Stimulated activated CD8-positive, alpha-beta memory T cell treated with anti-CD3 and anti-CD28 coated beads, Interleukin-4, amount 100 ng/mL, for 48 hours (primary cell): ENCODE measurements around the gene SLC8A2.
"Not testable (repeated sequence)": the region's sequence is repeated elsewhere in the genome, so short reads cannot be mapped to it uniquely, and the experiment has no call there.

Experiments used
- DNase-seq: peaks from one replicate; pipeline ENCODE4 v3.0.0-alpha.2; 2020

SLC8A2 gene

DNA sequence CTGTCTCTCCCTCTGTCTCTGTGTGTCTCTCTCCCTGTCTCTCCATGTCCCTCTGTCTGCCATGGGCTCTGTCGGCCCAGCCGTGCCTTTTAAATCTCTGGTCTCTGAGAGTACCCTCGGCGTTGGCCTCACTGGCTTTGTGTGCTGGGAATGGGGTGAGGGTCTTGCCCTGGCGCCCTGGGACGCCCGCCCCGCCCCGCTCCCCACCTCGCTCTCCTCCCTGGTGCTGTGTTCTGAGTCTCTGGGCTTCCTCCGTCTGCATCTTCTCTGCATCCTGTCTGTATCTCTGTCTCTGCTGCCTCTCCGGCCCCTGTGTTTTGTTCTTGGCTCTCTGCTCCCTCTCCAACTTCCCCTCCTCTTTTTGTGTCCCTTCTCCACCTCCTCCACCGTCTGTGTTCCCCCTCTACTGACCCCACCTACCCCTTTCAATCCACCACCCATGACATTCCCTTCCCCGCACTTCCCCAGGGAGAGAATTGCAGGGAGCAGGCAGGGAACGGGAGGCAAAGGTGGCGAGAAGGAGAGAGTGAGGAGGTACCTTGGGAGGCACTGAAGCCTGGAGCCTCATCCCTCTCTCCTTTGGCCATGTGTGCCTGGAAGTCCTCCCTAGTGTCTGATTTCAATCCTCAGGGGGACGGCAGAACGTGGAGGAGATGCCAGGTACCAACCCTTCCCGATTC, 48.4 kb downstream of the SLC8A2 start:
- no peak for DNase-seq

DNA sequence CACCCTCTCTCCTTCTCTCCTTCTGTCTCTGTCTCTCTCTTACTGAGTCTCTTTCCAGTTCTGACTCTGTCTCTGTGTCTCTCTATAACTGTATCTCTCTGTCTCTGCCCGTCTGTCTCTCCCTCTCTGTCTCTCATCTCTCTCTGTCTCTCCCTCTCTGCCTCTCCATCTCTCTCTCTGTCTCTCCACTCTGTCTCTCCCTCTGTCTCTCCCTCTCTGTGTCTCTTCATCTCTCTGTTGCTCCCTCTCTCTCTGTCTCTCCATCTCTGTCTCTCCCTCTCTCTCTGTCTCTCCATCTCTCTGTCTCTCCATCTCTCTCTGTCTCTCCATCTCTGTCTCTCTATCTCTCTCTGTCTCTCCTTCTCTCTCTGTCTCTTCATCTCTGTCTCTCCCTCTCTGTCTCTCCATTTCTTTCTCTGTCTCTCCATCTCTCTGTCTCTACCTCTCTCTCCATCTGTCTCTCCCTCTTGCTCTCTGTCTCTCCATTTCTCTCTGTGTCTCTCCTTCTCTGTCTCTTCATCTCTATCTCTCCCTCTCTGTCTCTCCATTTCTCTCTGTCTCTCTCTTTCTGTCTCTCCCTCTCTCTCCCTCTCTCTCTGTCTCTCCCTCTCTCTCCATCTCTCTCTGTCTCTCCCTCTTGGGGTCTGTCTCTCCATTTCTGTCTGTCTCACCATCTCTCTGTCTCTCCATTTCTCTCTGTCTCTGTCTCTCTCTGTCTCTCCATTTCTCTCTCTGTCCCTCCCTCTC, 49.1 kb downstream of the SLC8A2 start:
- no peak for DNase-seq

- DNase-seq, result no peak
Observed at GRCh38 chr19:47421844-47422395, 49.8 kb downstream of the SLC8A2 start.

DNA sequence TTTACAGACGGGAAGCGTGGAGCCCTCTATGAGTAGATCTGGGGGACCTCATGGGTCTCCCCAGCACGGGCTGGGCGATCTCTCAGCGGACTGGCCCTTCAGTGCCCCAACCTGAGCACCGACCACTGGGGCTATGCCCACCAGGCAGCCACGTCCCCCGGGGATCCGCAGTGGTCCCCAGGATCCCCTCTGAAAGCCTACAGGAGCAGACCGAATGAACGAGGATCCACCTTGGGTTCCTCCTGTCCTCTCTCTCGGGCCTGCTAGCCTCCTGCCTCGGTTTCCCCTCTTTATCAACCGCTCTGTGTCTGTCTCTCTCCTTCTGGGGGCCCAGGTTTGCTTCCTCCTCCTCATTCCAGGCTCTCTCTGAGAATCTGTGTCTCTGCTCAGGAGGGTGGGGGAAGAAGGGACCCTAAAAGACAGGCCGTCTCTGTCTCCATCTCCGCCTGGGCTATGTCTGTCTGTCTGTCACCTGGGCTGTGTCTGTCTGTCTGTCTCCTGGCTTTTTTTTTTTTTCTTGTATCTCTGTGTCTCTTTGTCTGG, 50.4 kb downstream of the SLC8A2 start:
- DNase-seq, result no peak

GRCh38 chr19:47419789-47420188, 51.9 kb downstream of the SLC8A2 start:
- DNase-seq, result no peak

- no peak for DNase-seq
Observed at GRCh38 chr19:47419030-47419783, 52.5 kb downstream of the SLC8A2 start, which contains the start of gene MEIS3. Gene MEIS3 (minus strand): TSS chr19:47419527. CDS start chr19:47419081, 446 bp downstream.

- no peak for DNase-seq
Observed at GRCh38 chr19:47418692-47419029, 53.0 kb downstream of the SLC8A2 start.

- no peak for DNase-seq
Observed at GRCh38 chr19:47417746-47418691, 53.7 kb downstream of the SLC8A2 start.

DNA sequence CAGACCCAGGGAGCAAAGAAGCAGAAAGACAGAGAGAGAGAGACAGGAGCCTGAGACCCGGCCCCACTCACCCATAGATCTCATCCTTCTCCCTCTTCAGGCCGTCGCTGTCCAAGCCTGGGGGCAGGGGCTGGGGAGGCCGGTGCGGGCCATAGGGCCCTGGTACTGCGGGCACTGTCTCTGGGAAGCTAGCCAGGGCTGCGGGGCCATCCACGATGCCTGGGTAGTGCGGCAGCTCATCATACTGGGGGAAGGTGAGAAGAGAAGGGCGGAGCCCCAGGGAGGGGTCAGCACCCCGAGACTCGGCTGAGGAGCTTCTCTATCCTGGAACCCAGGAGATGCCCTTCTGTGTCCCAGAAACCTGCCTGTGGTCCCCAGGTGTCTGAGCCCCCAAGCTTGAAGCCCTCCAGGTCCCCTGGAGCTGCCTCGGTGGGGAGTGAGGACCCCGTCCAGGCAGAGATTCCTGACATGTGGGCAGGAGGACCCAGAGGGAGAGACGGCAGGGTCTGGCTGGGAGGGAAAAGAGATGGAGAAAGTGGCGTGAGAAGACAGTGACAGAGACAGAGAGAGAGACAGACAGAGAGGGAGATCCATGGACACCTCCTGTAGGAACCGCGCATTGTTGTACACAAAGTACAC, 54.5 kb downstream of the SLC8A2 start:
- no peak for DNase-seq

- DNase-seq, result no peak
Observed at GRCh38 chr19:47416643-47416985, 55.1 kb downstream of the SLC8A2 start.

DNA sequence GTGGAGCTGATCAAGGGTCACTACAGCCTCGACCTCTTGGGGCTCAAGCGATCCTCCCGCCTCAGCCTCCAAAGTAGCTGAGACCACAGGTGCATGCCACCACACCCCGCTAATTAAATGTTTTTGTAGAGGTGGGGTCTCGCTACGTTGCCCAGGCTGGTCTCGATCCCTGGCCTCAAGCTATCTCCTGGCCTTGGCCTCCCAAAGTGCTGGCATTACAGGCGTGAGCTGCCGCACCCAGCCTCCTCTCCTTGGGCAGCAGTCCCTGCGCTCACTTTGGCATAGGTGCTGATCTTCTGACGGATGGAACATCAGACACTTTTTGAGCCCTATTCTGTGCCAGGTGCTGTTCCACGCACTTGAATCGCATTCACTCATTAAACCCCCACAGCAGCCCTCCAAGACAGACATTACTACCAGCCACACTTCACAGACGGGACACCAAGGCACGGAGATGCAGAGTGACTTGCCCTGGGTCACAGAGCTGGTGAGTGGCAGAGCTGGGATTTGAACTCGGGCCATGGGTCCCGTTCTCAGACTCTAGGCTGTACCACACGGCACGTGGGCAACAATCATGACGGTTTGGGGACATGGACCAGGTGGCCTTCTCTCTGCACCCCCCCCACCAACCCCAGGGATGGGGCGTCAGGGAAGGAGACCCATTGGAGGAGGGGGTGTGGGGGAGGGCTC, 55.6 kb downstream of the SLC8A2 start:
- no peak for DNase-seq

- no peak for DNase-seq
Observed at GRCh38 chr19:47414469-47414868, 57.2 kb downstream of the SLC8A2 start.

- DNase-seq, result no peak
Observed at GRCh38 chr19:47413941-47414340, 57.8 kb downstream of the SLC8A2 start.

DNA sequence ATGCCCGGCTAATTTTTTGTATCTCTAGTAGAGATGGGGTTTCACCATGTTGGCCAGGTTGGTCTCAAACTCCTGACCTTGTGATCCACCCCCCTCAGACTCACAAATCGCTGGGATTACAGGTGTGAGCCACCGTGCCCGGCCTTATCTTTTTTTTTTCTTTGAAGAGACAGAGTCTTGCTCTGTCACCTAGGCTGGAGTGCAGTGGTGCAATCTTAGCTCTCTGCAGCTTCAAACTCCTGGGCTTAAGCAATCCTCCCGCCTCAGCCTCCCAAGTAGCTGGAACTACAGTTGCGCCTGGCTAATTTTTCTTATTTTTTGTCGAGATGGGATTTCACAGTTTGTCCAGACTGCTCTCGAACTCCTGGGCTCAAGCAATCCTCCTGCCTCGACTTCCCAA, 60.0 kb downstream of the SLC8A2 start:
- not testable (repeated sequence) for DNase-seq

DNA sequence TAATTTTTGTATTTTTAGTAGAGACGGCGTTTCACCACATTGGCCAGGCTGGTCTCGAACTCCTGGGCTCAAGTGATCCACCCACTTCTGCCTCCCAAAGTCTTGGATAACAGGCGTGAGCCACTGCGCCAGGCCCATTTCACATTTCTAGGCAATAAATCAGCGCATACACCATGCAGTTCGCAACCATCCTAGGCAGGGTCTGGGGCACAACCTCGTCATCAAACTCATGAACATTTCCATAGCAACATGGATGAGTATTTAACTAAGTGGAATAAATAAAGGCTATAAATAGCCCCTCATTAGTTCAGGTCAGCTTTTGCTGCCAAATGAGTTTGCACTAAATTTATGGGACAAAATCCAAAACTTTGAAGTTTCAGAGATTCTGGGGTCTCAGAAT, 60.6 kb downstream of the SLC8A2 start:
- DNase-seq, result no peak

DNA sequence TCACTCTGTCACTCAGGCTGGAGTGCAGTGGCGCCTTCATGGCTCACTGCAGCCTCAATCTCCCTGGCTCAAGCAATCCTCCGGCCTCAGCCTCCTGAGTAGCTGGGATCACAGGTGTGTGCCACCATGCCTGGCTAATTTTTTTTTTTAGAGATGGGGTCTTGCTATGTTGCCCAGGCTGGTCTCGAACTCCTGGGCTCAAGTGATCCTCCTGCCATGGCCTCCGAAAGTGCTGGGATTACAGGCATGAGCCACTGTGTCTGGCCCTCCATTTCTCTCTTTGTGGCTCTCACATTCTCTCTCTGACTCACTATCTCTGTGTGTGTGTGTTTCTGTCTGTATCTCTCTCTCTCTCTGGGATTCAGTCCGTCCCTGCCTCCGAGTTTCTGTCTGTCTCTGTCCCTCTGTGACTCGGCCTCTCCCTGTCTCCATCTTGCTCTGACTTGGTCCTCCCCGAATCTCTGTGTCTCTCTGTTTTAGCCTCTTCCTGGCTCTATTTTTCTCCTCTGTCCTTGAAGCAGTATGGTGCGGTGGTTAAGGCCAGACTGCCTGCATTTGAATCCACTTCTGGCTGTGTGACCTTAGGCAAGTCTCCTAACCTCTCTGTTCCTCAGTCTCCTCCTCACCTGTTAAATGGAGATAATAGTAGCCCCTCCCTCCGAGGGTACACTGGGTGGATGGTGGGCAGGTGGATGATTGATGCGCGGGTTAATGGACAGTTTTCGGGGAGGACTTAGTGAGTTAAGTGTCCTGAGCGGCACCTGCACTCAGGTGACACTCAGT, 63.3 kb downstream of the SLC8A2 start:
- no peak for DNase-seq

DNA sequence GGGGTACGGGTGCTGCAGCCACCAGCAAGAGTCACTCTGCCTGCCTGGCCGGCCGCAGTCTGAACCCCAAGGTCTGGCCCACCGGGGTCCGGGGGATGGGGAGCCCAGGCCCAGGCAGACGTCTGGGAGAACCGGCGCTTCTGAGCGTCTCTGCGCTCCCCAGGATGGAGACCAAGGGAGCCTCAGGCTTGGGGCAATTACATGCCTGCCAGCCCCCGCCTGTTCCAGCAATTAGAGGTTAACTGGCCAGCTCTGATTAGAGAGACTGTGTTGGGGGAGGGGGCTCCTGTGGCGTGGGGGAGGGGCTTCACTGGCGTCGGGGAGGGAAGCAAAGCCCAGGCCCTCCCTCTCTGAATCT, 64.3 kb downstream of the SLC8A2 start:
- DNase-seq, result no peak

DNA sequence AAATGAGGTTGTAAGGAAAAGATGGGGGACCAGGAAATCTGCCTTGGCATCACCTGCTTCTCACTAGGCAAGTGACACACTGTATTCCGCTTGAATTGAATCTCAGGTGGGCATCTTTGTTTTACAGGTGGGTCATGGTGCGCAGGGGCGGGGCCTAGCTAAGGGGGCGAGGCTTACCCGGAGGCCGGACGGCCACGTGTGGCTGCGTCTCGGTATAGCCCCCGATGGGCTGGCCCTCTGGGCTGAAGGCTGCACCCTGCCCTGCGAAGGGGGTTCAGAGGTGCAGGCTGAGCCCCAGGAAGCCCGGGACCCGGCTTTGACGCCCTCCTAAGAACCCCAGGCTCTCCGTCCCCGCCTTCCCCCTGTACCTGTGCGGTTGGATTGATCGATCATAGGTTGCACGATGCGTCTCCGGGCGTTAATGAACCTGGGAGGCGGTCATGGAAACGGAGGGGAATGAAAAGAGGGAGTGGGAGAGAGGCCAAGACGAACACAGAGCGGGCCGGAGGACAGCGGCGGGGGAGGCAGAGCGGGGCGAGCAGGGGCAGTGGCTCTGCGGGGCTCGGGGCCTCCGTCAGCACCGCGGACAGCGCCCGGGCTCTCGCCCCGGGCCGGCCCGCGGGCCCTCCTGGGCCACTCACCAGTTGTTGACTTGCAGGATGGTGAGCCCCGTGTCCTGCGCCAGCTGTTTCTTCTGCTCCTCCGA, 64.8 kb downstream of the SLC8A2 start:
- DNase-seq, result no peak

DNA sequence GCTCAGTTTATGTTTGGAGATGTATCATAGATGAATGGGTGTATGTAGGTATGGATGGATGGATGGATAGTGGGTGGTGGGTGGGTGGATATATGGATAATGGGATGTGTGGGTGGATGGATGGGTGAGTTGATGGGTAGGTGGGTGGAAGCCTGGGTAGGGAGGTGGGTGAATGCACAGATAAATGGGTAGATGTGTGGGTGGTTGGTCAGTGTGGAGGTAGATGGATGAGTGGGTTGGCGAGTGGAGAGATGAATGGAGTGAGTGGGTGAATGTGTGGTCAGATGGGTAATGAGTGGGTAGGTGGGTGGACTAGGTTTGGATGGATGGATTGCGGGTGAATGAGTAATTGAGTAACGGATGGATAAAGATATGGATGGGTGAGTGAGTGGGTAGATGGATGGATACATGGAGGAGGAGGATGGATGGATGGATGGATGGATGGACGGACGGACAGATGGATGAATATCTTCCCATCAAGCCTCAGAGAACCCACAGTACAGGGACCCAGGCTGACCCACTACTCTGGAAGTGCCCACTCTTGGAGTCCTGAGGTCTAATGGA, 65.8 kb downstream of the SLC8A2 start:
- DNase-seq, result no peak
